AG09309 (cell line): Measurements from ENCODE around the gene ARHGDIG.

Experiments used
- DNase-seq: peaks from one replicate; pipeline ENCODE4 v3.0.0-alpha.2; 2010; ENCODE audit warnings: low read depth
- H3K4me3 ChIP-seq: 2 replicates; pipeline ENCODE4 v1.5.1; 2011; ENCODE audit warnings: mild to moderate bottlenecking, low read depth, low read length, moderate library complexity; ENCODE audit not compliant: control insufficient read depth
- CTCF ChIP-seq: IDR thresholded peaks from 2 replicates; pipeline ENCODE4 v1.5.1; 2011; ENCODE audit warnings: mild to moderate bottlenecking, low read depth, low read length, inconsistent platforms; ENCODE audit not compliant: insufficient read depth, control insufficient read depth; ENCODE audit errors: missing control alignments

Gene ARHGDIG

DNA sequence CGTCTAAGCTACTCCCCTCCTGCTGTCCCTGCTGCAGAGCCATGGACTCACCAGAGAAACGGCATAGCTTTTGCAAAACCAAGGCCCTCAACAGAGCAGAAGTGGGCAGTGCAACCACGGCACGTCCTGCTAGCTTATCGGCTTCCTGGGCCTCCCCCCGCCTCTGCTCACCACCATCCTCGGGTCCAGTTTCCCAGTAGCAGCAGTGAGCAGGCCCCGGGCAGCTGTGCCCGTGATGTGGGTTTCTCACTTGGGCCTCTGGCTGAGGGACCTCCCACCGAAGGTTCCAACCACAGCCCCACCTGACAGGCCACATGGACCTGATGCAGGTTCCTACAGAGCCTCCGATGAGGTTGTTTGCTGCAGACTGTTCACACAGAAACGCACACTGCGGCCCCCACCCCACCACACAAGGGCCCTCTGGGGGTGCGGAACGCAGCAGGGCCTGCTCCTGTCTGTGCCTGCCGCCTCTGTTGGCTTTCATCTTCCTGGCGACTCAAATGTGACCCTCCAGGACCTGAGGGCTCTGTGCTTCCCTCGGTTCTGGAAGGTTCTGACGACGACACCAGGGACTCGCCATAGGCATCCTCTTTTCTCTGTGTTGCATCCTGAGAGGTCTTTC, 27.4 kb downstream of the ARHGDIG start:
- H3K4me3 ChIP-seq: no peak overlapping the region
- no peak for TF ChIP-seq CTCF
- no peak for DNase-seq

GRCh38 chr16:309476-309875, 29.1 kb downstream of the ARHGDIG start:
- H3K4me3 ChIP-seq: no peak overlapping the region
- TF ChIP-seq CTCF: no peak
- DNase-seq: no peak

- no peak for DNase-seq
- no peak overlapping the region for H3K4me3 ChIP-seq
- TF ChIP-seq CTCF: no peak
Measured at GRCh38 chr16:311725-312124, 31.3 kb downstream of the ARHGDIG start.

GRCh38 chr16:314351-314750, 34.0 kb downstream of the ARHGDIG start:
- no peak for TF ChIP-seq CTCF
- H3K4me3 ChIP-seq: no peak overlapping the region
- DNase-seq: no peak

- H3K4me3 ChIP-seq: no peak overlapping the region
- TF ChIP-seq CTCF: no peak
- DNase-seq: no peak
Measured at GRCh38 chr16:314795-315299, 34.5 kb downstream of the ARHGDIG start.

GRCh38 chr16:316741-317464, 36.5 kb downstream of the ARHGDIG start:
- no peak overlapping the region for H3K4me3 ChIP-seq
- TF ChIP-seq CTCF: no peak
- DNase-seq: no peak
